Neutrophil (primary cell): ENCODE results near the gene ABLIM2.

ENCODE experiments used
- H3K27ac ChIP-seq: fragments of 200-600 bp; sonication (generic); 2 replicates; pipeline ENCODE4 v1.5.1; 2016; ENCODE audit warnings: mild to moderate bottlenecking, moderate library complexity
- H3K27me3 ChIP-seq: fragments of 200-600 bp; sonication (generic); 2 replicates; pipeline ENCODE4 v1.6.0; 2016; ENCODE audit warnings: mild to moderate bottlenecking
- H3K36me3 ChIP-seq: fragments of 200-600 bp; sonication (generic); 2 replicates; pipeline ENCODE4 v1.5.1; 2017
- H3K4me1 ChIP-seq, 2 experiments: fragments of 200-600 bp in 1 of 2; sonication (generic) in 1 of 2; 1 replicate in 1 of 2; 2 replicates in 1 of 2; pipeline versions ENCODE4 v1.5.1 to v1.6.1; 2013 to 2016; ENCODE audit warnings: low read depth in 1 of 2, low read length in 1 of 2, mild to moderate bottlenecking in 1 of 2, moderate library complexity in 1 of 2; ENCODE audit not compliant: control insufficient read depth in 1 of 2, insufficient read depth in 1 of 2
- H3K4me3 ChIP-seq, 2 experiments: fragments of 200-600 bp in 1 of 2; sonication (generic) in 1 of 2; 1 replicate in 1 of 2; 2 replicates in 1 of 2; pipeline ENCODE4 v1.5.1; 2013 to 2016; ENCODE audit warnings: low read depth in 1 of 2, low read length in 1 of 2, mild to moderate bottlenecking in 1 of 2, moderate library complexity in 1 of 2
- H3K9me3 ChIP-seq: fragments of 200-600 bp; sonication (generic); 2 replicates; pipeline ENCODE4 v1.5.1; 2016
- TF ChIP-seq, protein P1 (sequence below): fragments of 200-600 bp; sonication (generic); IDR thresholded peaks from 2 replicates; pipeline ENCODE4 v1.5.1; 2016; ENCODE audit warnings: antibody characterized with exemption

Gene ABLIM2

DNA sequence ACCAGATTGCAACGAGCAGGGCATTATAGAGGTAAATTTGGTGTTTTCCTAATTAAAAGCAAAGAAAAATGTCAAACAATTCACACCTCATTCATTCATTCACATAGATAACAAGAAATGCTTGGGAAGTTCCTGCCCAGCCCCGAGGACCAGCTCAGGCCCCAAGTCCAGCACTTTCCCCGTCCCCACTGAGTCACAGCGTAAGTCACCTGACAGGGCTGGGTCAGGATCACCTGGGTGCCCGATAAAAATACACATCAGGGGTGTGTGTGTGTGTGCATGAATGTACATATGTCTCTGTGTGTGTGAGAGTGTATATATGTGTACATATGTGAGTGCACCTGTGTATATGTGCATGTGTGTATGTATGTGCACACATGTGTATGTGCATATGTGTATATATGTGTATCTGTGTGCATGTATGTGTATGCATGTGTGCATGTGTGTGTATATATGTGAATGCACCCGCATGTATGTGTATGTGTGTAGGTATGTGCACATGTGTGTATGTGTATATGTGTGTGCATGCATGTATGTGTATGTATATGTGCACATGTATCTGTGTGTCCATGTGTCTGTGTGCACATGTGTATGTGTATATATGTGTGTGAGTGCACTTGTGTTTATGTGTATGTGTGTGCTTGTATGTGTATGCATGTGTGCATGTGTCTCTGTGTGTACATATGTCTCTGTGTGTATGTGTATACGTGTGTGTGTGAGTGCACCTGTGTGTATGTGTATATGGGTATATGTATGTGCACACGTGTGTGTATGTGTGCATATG is 21.9 kb upstream of the ABLIM2 start:
- Histone ChIP-seq H3K27ac (no peak overlapping the region), H3K9me3 (no peaks in the 10 kb centered on the region), H3K4me1 (no peaks in the 10 kb centered on the region), H3K27me3 (no peaks in the 10 kb centered on the region), H3K4me3 (no peak overlapping the region), H3K36me3 (no peaks in the 10 kb centered on the region)
- TF ChIP-seq, protein P1, sequence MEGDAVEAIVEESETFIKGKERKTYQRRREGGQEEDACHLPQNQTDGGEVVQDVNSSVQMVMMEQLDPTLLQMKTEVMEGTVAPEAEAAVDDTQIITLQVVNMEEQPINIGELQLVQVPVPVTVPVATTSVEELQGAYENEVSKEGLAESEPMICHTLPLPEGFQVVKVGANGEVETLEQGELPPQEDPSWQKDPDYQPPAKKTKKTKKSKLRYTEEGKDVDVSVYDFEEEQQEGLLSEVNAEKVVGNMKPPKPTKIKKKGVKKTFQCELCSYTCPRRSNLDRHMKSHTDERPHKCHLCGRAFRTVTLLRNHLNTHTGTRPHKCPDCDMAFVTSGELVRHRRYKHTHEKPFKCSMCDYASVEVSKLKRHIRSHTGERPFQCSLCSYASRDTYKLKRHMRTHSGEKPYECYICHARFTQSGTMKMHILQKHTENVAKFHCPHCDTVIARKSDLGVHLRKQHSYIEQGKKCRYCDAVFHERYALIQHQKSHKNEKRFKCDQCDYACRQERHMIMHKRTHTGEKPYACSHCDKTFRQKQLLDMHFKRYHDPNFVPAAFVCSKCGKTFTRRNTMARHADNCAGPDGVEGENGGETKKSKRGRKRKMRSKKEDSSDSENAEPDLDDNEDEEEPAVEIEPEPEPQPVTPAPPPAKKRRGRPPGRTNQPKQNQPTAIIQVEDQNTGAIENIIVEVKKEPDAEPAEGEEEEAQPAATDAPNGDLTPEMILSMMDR: no peak

DNA sequence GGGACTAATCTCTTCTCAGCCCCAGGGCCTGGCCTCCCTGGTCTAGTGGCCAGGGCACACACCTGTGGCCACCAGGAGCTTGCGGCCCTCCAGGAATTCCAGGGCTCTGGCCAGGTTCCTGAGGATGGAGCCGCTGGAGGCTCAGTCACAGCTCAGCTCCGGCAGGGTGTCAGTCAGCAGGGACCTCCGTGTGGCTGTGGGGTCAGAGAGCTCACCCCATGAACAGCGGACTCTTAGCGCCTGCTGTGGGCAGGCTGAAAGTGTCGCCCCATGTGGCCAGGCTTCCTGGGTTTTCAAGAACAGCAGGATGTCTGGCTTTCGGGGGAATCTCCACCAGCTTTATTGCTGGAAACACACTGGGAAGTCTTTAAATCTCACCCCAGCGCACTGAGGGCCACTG is 21.2 kb upstream of the ABLIM2 start:
- no peaks in the 10 kb centered on the region for H3K4me1 ChIP-seq
- H3K27ac ChIP-seq: no peak overlapping the region
- TF ChIP-seq, protein P1: no peak
- no peaks in the 10 kb centered on the region for H3K27me3 ChIP-seq
- no peak overlapping the region for H3K4me3 ChIP-seq
- no peaks in the 10 kb centered on the region for H3K36me3 ChIP-seq
- no peaks in the 10 kb centered on the region for H3K9me3 ChIP-seq

DNA sequence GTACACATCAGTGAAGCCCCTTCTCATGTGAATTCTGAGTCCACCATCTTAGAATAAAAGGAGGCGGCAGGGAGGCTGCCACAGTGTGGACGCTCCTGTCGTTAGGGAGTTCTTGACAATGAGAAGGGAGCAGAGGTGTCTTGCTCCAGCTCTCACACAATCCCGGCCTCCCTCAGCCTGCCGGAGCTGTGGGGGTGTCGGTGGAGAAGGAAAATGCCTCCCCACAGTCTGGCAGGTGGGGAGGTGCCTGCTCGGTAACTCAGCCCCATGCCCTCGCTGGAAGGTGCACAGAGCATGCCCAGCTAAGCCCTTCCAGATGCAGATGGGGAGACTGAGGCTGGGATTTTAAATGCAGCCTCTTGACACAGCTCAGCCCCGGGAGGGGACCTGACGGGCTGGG is 20.5 kb upstream of the ABLIM2 start:
- Histone ChIP-seq H3K4me1 (no peaks in the 10 kb centered on the region), H3K9me3 (no peaks in the 10 kb centered on the region), H3K4me3 (no peak overlapping the region), H3K27ac (no peak overlapping the region), H3K36me3 (no peaks in the 10 kb centered on the region), H3K27me3 (no peaks in the 10 kb centered on the region)
- TF ChIP-seq, protein P1: no peak

DNA sequence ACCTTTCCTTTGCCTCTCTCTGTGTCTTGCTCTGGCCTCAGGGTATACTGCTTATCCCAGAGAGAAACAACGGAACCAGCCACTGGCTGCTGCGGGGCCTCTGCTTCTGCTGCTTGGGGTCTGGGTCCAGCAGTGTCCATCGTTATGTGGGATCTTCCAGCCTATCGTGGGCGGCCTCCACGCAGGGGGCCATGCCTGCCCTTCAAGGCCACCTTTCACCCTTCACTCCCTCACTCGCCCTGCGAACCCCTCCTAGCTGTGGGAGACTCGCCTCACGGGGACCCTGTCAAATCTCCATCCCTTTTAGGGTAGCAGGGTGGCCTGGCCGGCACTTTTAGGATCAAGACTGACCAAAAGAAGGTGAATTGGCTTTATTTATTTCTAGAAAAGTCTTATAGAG is 19.3 kb upstream of the ABLIM2 start:
- Histone ChIP-seq H3K4me3 (no peak overlapping the region), H3K27me3 (no peaks in the 10 kb centered on the region), H3K9me3 (no peaks in the 10 kb centered on the region), H3K4me1 (no peaks in the 10 kb centered on the region), H3K27ac (no peak overlapping the region), H3K36me3 (no peaks in the 10 kb centered on the region)
- TF ChIP-seq, protein P1: no peak

DNA sequence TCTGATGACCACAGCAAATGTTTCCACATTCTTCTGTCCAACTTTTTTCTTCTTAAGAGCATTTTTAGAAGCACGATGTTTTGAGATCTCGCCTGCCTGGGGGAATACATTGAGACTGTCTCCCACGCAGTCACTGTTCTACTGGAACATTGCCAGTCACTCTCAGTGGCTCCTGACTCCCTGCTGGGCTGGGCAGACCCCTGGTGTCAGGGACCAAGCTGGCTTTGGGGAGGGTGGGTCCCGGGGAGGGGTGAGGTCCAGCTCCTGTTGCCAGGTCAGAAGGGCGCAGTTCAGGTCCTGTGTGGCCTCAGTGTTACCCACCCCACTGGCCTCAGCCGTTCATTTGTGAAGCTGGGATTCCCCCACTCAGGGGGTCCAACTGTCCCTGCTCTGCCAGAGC is 18.9 kb upstream of the ABLIM2 start:
- no peak overlapping the region for H3K4me3 ChIP-seq
- H3K4me1 ChIP-seq: no peaks in the 10 kb centered on the region
- H3K27me3 ChIP-seq: no peaks in the 10 kb centered on the region
- TF ChIP-seq, protein P1: no peak
- no peaks in the 10 kb centered on the region for H3K36me3 ChIP-seq
- no peaks in the 10 kb centered on the region for H3K9me3 ChIP-seq
- no peak overlapping the region for H3K27ac ChIP-seq
